Adrenal gland (tissue), 12 donors: ENCODE measurements around the gene ABCC2. TPM values are rescaled to one million over a fixed set of nuclear protein-coding genes. Genes with fewer than 3 reads are reported as not detected.
"Not testable (repeated sequence)": the region's sequence is repeated elsewhere in the genome, so short reads cannot be mapped to it uniquely, and the experiment has no call there.

Source experiments
- DNase-seq, 7 donors: peaks; one replicate each; pipeline ENCODE4 v3.0.0-alpha.2; 2019 to 2020
- H3K27ac ChIP-seq, 5 donors: fragments of 200-600 bp; sonication (generic) in 4 of 5; 1 replicate in 3 of 5; 2 replicates in 2 of 5; pipeline versions ENCODE4 v1.5.1 to v1.8.0; 2016 to 2020; ENCODE audit warnings: mild to moderate bottlenecking in 1 of 5
- H3K27me3 ChIP-seq: fragments of 200-600 bp; 2 replicates; pipeline ENCODE4 v1.8.0; 2021
- H3K36me3 ChIP-seq, 2 donors: fragments of 200-600 bp; replicated peaks in 1 of 2; 1 replicate in 1 of 2; 2 replicates in 1 of 2; pipeline versions ENCODE4 v1.5.1 to v1.8.0; 2018 to 2022
- H3K4me1 ChIP-seq, 2 donors: fragments of 200-600 bp; replicated peaks in 1 of 2; 1 replicate in 1 of 2; 2 replicates in 1 of 2; pipeline versions ENCODE4 v1.5.1 to v1.8.0; 2018 to 2021
- H3K4me3 ChIP-seq, 4 donors: fragments of 200-600 bp; sonication (generic) in 3 of 4; one replicate each; pipeline ENCODE4 v1.5.1; 2016 to 2018
- H3K9me3 ChIP-seq, 3 donors: fragments of 200-600 bp; sonication (generic) in 1 of 3; replicated peaks in 1 of 3; 1 replicate in 2 of 3; 2 replicates in 1 of 3; pipeline versions ENCODE4 v1.5.1 to v1.8.0; 2016 to 2021
- CTCF ChIP-seq, 6 experiments: fragments of 450-650 bp in 4 of 6; fragments of 200-600 bp in 2 of 6; sonication (generic) in 1 of 6; IDR thresholded peaks; 1 replicate in 5 of 6; 2 replicates in 1 of 6; pipeline versions ENCODE4 v1.5.1 to v1.8.0; 2016 to 2021; ENCODE audit warnings: antibody characterized with exemption in 6 of 6, mild to moderate bottlenecking in 2 of 6, moderate library complexity in 1 of 6
- POLR2A ChIP-seq, 2 donors: fragments of 450-650 bp; IDR thresholded peaks; one replicate each; pipeline ENCODE4 v1.6.1; 2017; ENCODE audit warnings: antibody characterized with exemption in 2 of 2, mild to moderate bottlenecking in 2 of 2, moderate library complexity in 1 of 2
- WGBS, 4 donors: extraction: QIAGEN DNeasy Blood & Tissue Kit in 2 of 4; methylation state at CpG; one replicate each; pipeline versions ENCODE4 v1.1.5 to v1.1.7; 2013 to 2017; 5-methylcytosine and 5-hydroxymethylcytosine counted together
- intact Hi-C, 2 donors: fragments of 100-400 bp; cut with DNase I; formaldehyde crosslinking; loops; one replicate each; pipeline versions ENCODE4 v1.14.1 to v1.15.0; 2022 to 2023
- polyA plus RNA-seq, 3 donors: library from polyadenylated mRNA; stranded (reverse); fragments of 200-250 nt in 2 of 3; fragments of 350-450 nt in 1 of 3; fragmentation: Illumina TruSeq in 1 of 3; extraction: RNeasy Lipid Tissue Mini Kit (QIAGEN cat#74804) in 1 of 3; gene quantifications; one replicate each; pipeline ENCODE4 v1.2.3, GENCODE V29; 2013 to 2014
- total RNA-seq, 9 donors: library from RNA; depleted of rRNA in 4 of 9; stranded (reverse); fragments of >200 nt in 4 of 9; fragments of 120-200 nt in 1 of 9; fragmentation: NEBNext Ultra II Directional in 1 of 9; extraction: Animal tissue kit (Norgen Biotek cat#: 25700) in 1 of 9; gene quantifications; one replicate each; pipeline versions ENCODE4 v1.1.0 to v1.2.4, GENCODE V29; 2013 to 2023
- donor health status: healthy with polysubstance abuse.
- donor health status: Bipolar disorder and iron deficiency.
- donor health status: DM: yes; HTN: yes; CAD: no.
- donor health status: DM: no; HTN: no; CAD: no.
- donor health status: DM: no; HTN: no; CAD: no.
- donor health status: DM: yes; HTN: yes; CAD: no.

The ABCC2 gene
- total and polyA plus RNA-seq, 12 donors = 0.55 to 2.1 (median 0.81) TPM

GRCh38 chr10:99836711-99837110, 54.3 kb downstream of the ABCC2 start:
- H3K36me3 ChIP-seq = no peaks in the 10 kb centered on the region
- no peaks in the 10 kb centered on the region for H3K9me3 ChIP-seq
- TF ChIP-seq CTCF (IDR thresholded peaks at IDR 0.05) (no peak), POLR2A (IDR thresholded peaks at IDR 0.05) (no peak)
- intact Hi-C loops = no loop called here
- no peaks in the 10 kb centered on the region for H3K4me1 ChIP-seq
- no peak for DNase-seq
- no peak overlapping the region for H3K4me3 ChIP-seq
- no peak overlapping the region for H3K27ac ChIP-seq
- 73 to 87% (median 74%) methylated on average over 2 of the region's 2 CpGs for WGBS, 4 donors
- H3K27me3 ChIP-seq = no peaks in the 10 kb centered on the region

GRCh38 chr10:99840859-99841258, 58.4 kb downstream of the ABCC2 start:
- intact Hi-C loops, H3K27me3 ChIP-seq, H3K4me1 ChIP-seq, H3K9me3 ChIP-seq, H3K36me3 ChIP-seq, DNase-seq, H3K4me3 ChIP-seq, H3K27ac ChIP-seq: not testable (repeated sequence)
- WGBS, 4 donors = 85 to 92% (median 88%) methylated on average over 2 of the region's 2 CpGs

GRCh38 chr10:99841746-99842145, 59.3 kb downstream of the ABCC2 start:
- Histone ChIP-seq H3K4me3 (no peak overlapping the region), H3K36me3 (no peaks in the 10 kb centered on the region), H3K4me1 (peaks cover 0 to 6% of the 10 kb centered on the region in 2 donors), H3K9me3 (no peaks in the 10 kb centered on the region), H3K27ac (no peak overlapping the region), H3K27me3 (no peaks in the 10 kb centered on the region)
- intact Hi-C loops = no loop called here
- 90 to 94% (median 93%) methylated on average over 7 of the region's 7 CpGs for WGBS, 4 donors
- no peak for DNase-seq
- TF ChIP-seq POLR2A (IDR thresholded peaks at IDR 0.05) (no peak), CTCF (IDR thresholded peaks at IDR 0.05) (no peak)

GRCh38 chr10:99843310-99843709, 60.9 kb downstream of the ABCC2 start:
- no peak for TF ChIP-seq POLR2A (IDR thresholded peaks at IDR 0.05)
- no peak for TF ChIP-seq CTCF (IDR thresholded peaks at IDR 0.05)
- Histone ChIP-seq H3K9me3 (no peaks in the 10 kb centered on the region), H3K4me3 (no peak overlapping the region), H3K27ac (no peak overlapping the region), H3K4me1 (peaks cover 0 to 6% of the 10 kb centered on the region in 2 donors), H3K36me3 (no peaks in the 10 kb centered on the region), H3K27me3 (no peaks in the 10 kb centered on the region)
- no peak for DNase-seq
- 86 to 94% (median 90%) methylated on average over 3 of the region's 3 CpGs for WGBS, 4 donors
- intact Hi-C loops = no loop called here

GRCh38 chr10:99844433-99844955, 62.1 kb downstream of the ABCC2 start:
- Histone ChIP-seq H3K9me3 (no peaks in the 10 kb centered on the region), H3K27me3 (no peaks in the 10 kb centered on the region), H3K4me3 (no peak overlapping the region), H3K4me1 (peaks cover 0 to 6% of the 10 kb centered on the region in 2 donors), H3K27ac (no peak overlapping the region), H3K36me3 (no peaks in the 10 kb centered on the region)
- DNase-seq = no peak
- 69 to 83% (median 75%) methylated on average over 6 of the region's 6 CpGs for WGBS, 4 donors
- intact Hi-C loops = no loop called here
- no peak for TF ChIP-seq CTCF (IDR thresholded peaks at IDR 0.05)
- no peak for TF ChIP-seq POLR2A (IDR thresholded peaks at IDR 0.05)
